Measurements from ENCODE around the gene IRF6. TPM values are rescaled to one million over a fixed set of nuclear protein-coding genes. Genes with fewer than 3 reads are reported as not detected.
"Not testable (repeated sequence)": the region's sequence is repeated elsewhere in the genome, so short reads cannot be mapped to it uniquely, and the experiment has no call there.

IRF6 gene
- total RNA-seq, 1 donor from 2014 or later, result 28.2 TPM

DNA sequence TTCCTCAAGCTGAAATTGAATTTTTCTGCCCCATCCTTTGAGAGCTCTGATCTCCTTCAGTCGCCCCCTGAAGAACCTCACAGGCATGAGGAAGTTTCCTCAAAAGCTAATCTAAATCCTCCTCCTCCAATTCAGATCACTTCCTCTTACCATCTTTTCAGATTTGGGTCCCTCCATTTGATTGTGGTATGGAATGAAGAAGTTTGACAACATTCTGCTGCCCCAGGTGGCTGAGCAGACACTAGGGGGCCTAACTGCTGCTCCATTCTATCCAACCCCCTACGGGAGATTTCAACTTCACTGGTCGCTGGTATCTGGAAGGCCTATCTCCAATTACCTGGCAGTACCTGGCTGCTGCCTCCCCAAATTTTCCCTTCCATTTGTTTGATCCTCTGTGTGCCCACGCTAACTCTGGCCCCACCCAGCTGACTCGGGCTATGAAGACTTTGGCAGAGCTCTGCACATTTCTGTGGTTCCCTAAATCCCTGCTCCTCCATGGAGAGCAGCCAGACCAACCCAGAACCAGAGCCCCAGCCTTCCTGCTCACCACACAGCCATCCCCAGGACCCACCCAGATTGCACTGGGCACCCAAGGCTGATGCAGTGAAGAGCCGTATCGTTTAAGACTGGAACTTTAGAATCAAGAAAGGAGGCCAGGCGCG, 7.8 kb downstream of the IRF6 start:
- Mint-ChIP-seq H3K27ac (peak overlapping the region; percentile 38), H3K36me3 (peaks cover 37% of the 10 kb centered on the region), H3K27me3 (peaks cover 10% of the 10 kb centered on the region), H3K4me1 (ENCODE audit: unreplicated experiment) (no peaks in the 10 kb centered on the region), H3K4me3 (no peak overlapping the region), H3K9me3 (no peaks in the 10 kb centered on the region)
- no peak for DNase-seq (ENCODE audit: extremely low spot score, unreplicated experiment)
- TF ChIP-seq, protein P1, sequence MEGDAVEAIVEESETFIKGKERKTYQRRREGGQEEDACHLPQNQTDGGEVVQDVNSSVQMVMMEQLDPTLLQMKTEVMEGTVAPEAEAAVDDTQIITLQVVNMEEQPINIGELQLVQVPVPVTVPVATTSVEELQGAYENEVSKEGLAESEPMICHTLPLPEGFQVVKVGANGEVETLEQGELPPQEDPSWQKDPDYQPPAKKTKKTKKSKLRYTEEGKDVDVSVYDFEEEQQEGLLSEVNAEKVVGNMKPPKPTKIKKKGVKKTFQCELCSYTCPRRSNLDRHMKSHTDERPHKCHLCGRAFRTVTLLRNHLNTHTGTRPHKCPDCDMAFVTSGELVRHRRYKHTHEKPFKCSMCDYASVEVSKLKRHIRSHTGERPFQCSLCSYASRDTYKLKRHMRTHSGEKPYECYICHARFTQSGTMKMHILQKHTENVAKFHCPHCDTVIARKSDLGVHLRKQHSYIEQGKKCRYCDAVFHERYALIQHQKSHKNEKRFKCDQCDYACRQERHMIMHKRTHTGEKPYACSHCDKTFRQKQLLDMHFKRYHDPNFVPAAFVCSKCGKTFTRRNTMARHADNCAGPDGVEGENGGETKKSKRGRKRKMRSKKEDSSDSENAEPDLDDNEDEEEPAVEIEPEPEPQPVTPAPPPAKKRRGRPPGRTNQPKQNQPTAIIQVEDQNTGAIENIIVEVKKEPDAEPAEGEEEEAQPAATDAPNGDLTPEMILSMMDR (conservative IDR thresholded peaks at IDR 0.05), result no peak

DNA sequence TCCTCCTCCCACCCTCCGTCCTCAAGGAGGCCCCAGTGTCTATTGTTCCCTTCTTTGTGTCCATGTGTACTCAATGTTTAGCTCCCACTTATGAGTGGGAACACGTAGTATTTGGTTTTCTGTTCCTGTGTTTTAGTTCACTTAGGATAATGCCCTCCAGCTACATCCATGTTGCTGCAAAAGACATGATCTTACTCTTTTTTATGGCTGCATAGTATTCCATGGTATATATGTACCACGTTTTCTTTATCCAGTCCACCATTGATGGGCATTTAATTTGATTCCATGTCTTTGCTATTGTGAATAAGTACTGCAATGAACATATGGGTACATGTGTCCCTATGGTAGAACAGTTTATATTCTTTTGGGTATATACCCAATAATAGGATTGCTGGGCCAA, 12.2 kb downstream of the IRF6 start:
- Mint-ChIP-seq H3K27me3 (peaks cover 24% of the 10 kb centered on the region), H3K36me3 (peaks cover 46% of the 10 kb centered on the region)
- H3K4me3 Mint-ChIP-seq; H3K27ac Mint-ChIP-seq; H3K4me1 Mint-ChIP-seq (ENCODE audit: unreplicated experiment); DNase-seq (ENCODE audit: extremely low spot score, unreplicated experiment); H3K9me3 Mint-ChIP-seq: not testable (repeated sequence)

DNA sequence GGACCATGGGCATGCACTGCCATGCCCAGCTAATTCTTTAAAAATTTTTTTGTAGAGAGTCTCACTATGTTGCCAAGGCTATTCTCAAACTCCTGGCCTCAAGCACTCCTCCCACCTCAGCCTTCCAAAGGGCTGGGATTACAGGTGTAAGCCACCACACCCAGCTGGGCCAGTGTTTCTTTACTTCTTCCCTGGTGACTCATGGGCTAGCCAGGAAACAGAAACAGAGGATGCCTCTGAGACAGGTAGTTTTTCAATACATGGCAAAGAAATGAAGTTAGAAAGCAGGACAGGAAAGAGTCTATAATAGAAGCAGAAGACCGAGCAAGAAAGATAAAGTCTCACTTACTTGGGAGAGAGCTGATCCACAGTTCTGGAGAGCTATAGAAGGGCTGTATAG, 14.0 kb downstream of the IRF6 start:
- TF ChIP-seq, protein P1 (conservative IDR thresholded peaks at IDR 0.05), result no peak

DNA sequence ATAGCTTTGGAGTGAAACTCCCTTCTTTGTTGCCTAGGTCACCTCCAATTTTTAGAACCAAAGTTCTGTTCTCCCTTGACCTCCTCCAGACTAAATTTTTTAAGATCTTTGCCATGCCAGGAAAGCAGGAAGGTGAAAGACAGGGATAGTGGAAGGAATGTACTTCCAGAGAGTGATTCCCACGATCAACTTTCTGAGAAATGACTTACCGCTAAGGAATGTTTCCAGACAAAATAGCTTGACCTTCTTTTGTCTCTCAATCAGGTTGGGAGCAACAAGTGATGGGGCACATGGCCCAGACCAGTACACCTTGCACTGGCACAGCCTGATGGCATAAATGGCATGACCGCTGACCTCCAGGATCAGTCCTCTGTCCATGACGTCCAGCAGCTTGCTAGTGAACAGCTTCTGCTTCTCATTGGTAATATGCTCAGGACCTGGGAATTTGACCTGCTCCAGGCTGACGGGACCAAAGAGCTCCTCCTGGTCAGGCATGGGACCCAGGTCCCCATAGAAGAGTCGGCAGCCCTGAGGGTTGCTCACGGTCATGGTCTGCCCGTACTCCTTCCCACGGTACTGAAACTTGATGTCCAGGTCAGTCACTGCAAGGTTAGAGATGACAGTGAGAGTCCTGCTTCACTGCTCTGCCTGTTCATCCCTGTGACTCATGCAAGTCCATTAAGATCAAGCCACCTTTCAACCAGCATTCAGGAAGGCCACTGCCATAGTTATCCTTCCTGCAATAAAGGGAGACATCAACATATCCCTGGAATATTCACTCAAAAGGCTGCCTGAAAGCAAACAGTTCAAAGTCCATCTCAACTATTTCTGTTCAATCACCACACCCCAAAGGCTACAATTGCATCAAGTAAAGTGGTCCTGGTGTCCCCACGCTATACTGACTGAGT, 15.4 kb downstream of the IRF6 start:
- Mint-ChIP-seq H3K27me3 (peaks cover 28% of the 10 kb centered on the region), H3K4me1 (ENCODE audit: unreplicated experiment) (peaks cover 8% of the 10 kb centered on the region), H3K4me3 (peak overlapping the region; percentile 12), H3K27ac (peak overlapping the region; percentile 66), H3K36me3 (peaks cover 44% of the 10 kb centered on the region), H3K9me3 (no peaks in the 10 kb centered on the region)
- TF ChIP-seq, protein P1 (conservative IDR thresholded peaks at IDR 0.05), result no peak
- DNase-seq (ENCODE audit: extremely low spot score, unreplicated experiment), result no peak

More for the DNA sequence above, 14.0 kb downstream of the IRF6 start:
- H3K9me3 Mint-ChIP-seq, result no peaks in the 10 kb centered on the region
- peak overlapping the region; percentile 77 for H3K27ac Mint-ChIP-seq
- no peak for DNase-seq (ENCODE audit: extremely low spot score, unreplicated experiment)
- H3K4me3 Mint-ChIP-seq, result no peak overlapping the region
- peaks cover 8% of the 10 kb centered on the region for H3K4me1 Mint-ChIP-seq (ENCODE audit: unreplicated experiment)
- H3K27me3 Mint-ChIP-seq, result peaks cover 28% of the 10 kb centered on the region
- peaks cover 50% of the 10 kb centered on the region for H3K36me3 Mint-ChIP-seq

DNA sequence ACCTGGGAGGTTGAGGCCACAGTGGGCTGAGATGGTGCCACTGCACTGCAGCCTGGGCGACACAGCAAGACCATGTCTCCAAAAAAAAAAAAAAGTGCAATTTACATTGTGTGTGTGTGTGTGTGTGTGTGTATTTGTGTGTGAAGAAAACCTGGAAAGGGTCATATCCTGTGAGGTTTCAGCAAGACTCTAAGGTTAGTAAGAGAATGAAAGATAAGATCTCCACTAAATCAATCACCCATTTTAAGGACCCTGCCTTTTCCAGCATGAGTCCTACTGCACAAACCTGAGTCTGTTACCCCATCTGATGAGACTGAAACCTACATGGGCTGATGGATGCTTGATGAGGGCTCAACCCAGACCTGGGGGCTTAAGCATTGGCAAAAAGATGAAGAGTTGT, 16.7 kb downstream of the IRF6 start:
- H3K4me1 Mint-ChIP-seq (ENCODE audit: unreplicated experiment), result peaks cover 15% of the 10 kb centered on the region
- H3K27me3 Mint-ChIP-seq, result peaks cover 27% of the 10 kb centered on the region
- peaks cover 50% of the 10 kb centered on the region for H3K36me3 Mint-ChIP-seq
- no peak overlapping the region for H3K27ac Mint-ChIP-seq
- TF ChIP-seq, protein P1 (conservative IDR thresholded peaks at IDR 0.05), result no peak
- no peak overlapping the region for H3K4me3 Mint-ChIP-seq
- DNase-seq (ENCODE audit: extremely low spot score, unreplicated experiment), result no peak
- H3K9me3 Mint-ChIP-seq, result no peaks in the 10 kb centered on the region

DNA sequence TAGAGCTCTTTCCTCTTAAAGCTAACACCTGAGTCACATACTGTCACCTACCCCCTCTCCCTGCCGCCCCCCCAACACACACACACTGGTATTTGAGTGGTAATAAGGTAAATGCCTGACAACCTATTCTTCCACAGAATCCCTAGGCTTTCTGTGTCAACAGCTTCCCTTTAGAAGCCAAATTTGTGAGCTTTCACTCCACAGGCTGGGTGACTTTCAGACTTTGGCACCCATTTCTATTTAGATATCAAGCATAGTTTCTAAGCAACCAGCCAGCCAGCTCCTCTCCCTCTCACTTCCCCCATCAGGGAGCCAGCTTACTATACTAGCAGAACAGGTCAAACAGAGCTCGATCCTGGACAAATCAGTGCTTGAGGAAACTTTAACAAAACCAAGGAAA, 18.4 kb downstream of the IRF6 start:
- Mint-ChIP-seq H3K27ac (peak overlapping the region; percentile 98), H3K36me3 (peaks cover 45% of the 10 kb centered on the region), H3K9me3 (no peaks in the 10 kb centered on the region), H3K4me3 (peak overlapping the region; percentile 50), H3K27me3 (peaks cover 28% of the 10 kb centered on the region), H3K4me1 (ENCODE audit: unreplicated experiment) (peaks cover 26% of the 10 kb centered on the region)
- DNase-seq (ENCODE audit: extremely low spot score, unreplicated experiment), result no peak
- TF ChIP-seq, protein P1 (conservative IDR thresholded peaks at IDR 0.05), result no peak
